ENCODE data around the gene AP1M2.

Gene AP1M2

GRCh38 chr19:10634430-10634829, 47.3 kb upstream of the AP1M2 start:
- no peaks in the 10 kb centered on the region for H4K20me1 ChIP-seq (ENCODE audit: low read depth, low read length)
- H3K36me3 ChIP-seq (ENCODE audit: low read length): no peaks in the 10 kb centered on the region
- H3K27me3 ChIP-seq (ENCODE audit: low read length): no peaks in the 10 kb centered on the region
- no peak overlapping the region for H3K4me2 ChIP-seq (ENCODE audit: low read depth, low read length, poor library complexity, severe bottlenecking)
- H2AFZ ChIP-seq (ENCODE audit: low read depth, low read length, severe bottlenecking): no peak overlapping the region
- TF ChIP-seq EZH2phosphoT487 (conservative IDR thresholded peaks at IDR 0.05; ENCODE audit: low read length) (no peak), CTCF (IDR thresholded peaks at IDR 0.05; ENCODE audit: insufficient read depth, low read length, poor library complexity, severe bottlenecking) (no peak)
- H3K9ac ChIP-seq (ENCODE audit: low read length): no peak overlapping the region
- no peak overlapping the region for H3K27ac ChIP-seq (ENCODE audit: low read depth, low read length)
- no peak overlapping the region for H3K4me3 ChIP-seq (ENCODE audit: insufficient read depth, low read length, poor library complexity, severe bottlenecking)
- H3F3A ChIP-seq (ENCODE audit: insufficient read depth): no peaks in the 10 kb centered on the region
- no peaks in the 10 kb centered on the region for H3K9me3 ChIP-seq (ENCODE audit: insufficient read depth, low read length)
- no peaks in the 10 kb centered on the region for H3K9me2 ChIP-seq (replicated peaks; ENCODE audit: insufficient read depth, low read length)
- no peaks in the 10 kb centered on the region for H3K79me2 ChIP-seq (ENCODE audit: insufficient read depth, low read length)

GRCh38 chr19:10631874-10632273, 44.8 kb upstream of the AP1M2 start:
- Histone ChIP-seq H2AFZ (ENCODE audit: low read depth, low read length, severe bottlenecking) (no peak overlapping the region), H3F3A (ENCODE audit: insufficient read depth) (no peaks in the 10 kb centered on the region), H3K9ac (ENCODE audit: low read length) (no peak overlapping the region), H3K27me3 (ENCODE audit: low read length) (no peaks in the 10 kb centered on the region), H3K79me2 (ENCODE audit: insufficient read depth, low read length) (no peaks in the 10 kb centered on the region), H4K20me1 (ENCODE audit: low read depth, low read length) (no peaks in the 10 kb centered on the region), H3K36me3 (ENCODE audit: low read length) (no peaks in the 10 kb centered on the region), H3K9me2 (replicated peaks; ENCODE audit: insufficient read depth, low read length) (no peaks in the 10 kb centered on the region), H3K9me3 (ENCODE audit: insufficient read depth, low read length) (no peaks in the 10 kb centered on the region), H3K4me3 (ENCODE audit: insufficient read depth, low read length, poor library complexity, severe bottlenecking) (no peak overlapping the region), H3K4me2 (ENCODE audit: low read depth, low read length, poor library complexity, severe bottlenecking) (no peak overlapping the region), H3K27ac (ENCODE audit: low read depth, low read length) (no peak overlapping the region)
- no peak for TF ChIP-seq EZH2phosphoT487 (conservative IDR thresholded peaks at IDR 0.05; ENCODE audit: low read length)
- no peak for TF ChIP-seq CTCF (IDR thresholded peaks at IDR 0.05; ENCODE audit: insufficient read depth, low read length, poor library complexity, severe bottlenecking)

- Histone ChIP-seq H3K9me2 (replicated peaks; ENCODE audit: insufficient read depth, low read length) (no peaks in the 10 kb centered on the region), H3K27ac (ENCODE audit: low read depth, low read length) (no peak overlapping the region), H3K4me2 (ENCODE audit: low read depth, low read length, poor library complexity, severe bottlenecking) (no peak overlapping the region), H3K4me3 (ENCODE audit: insufficient read depth, low read length, poor library complexity, severe bottlenecking) (no peak overlapping the region), H4K20me1 (ENCODE audit: low read depth, low read length) (no peaks in the 10 kb centered on the region), H3K27me3 (ENCODE audit: low read length) (no peaks in the 10 kb centered on the region), H3K9me3 (ENCODE audit: insufficient read depth, low read length) (no peaks in the 10 kb centered on the region), H3K9ac (ENCODE audit: low read length) (no peak overlapping the region), H3K79me2 (ENCODE audit: insufficient read depth, low read length) (no peaks in the 10 kb centered on the region), H3F3A (ENCODE audit: insufficient read depth) (no peaks in the 10 kb centered on the region), H3K36me3 (ENCODE audit: low read length) (no peaks in the 10 kb centered on the region), H2AFZ (ENCODE audit: low read depth, low read length, severe bottlenecking) (no peak overlapping the region)
- no peak for TF ChIP-seq EZH2phosphoT487 (conservative IDR thresholded peaks at IDR 0.05; ENCODE audit: low read length)
Measured at GRCh38 chr19:10625762-10626138, 38.6 kb upstream of the AP1M2 start.

DNA sequence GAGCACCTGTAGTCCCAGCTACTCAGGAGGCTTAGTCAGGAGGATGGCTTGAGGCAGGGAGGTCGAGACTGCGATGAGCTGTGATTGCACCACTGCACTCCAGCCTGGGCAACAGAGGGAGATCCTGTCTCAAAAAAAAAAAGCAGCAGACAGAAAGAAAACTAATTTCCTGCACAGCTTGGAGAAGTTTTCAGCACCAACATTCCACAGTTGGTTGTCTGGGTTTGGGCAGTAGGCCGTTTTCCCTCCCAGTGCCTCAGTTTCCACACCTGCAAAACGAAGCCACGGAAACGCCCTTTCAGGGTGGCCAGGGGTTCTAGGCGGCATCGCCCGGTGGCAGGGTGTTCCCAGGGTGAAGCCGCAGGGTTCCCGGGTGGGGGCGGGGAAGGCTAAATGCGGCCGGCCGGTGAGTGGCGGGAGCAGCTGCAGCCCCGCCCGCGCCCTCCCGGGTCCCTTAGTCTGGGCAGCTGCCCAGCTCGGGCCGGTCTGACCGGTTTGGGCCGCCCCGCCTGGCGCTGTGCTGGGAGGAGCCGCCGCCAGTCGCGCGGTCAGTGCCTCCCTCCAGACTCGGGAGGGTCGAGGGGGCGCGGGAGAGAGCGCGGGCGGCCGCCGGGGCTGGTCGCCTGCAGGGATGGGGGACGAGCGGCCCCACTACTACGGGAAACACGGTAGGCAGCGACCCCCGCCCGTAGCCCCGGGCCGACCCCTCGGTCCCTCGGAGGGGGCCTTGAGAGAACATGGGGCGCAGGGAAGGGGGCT, 38.1 kb upstream of the AP1M2 start, which contains the start of gene SLC44A2:
Gene SLC44A2 (plus strand): TSS at position 551 of the 759 bp plus-strand sequence. CDS start 81 bp downstream, at position 632.
- H2AFZ ChIP-seq (ENCODE audit: low read depth, low read length, severe bottlenecking): no peak within 1 kb of the TSS
- TF ChIP-seq CTCF (IDR thresholded peaks at IDR 0.05; ENCODE audit: insufficient read depth, low read length, poor library complexity, severe bottlenecking): no peak
- TF ChIP-seq EZH2phosphoT487 (conservative IDR thresholded peaks at IDR 0.05; ENCODE audit: low read length): no peak
- no peaks in the 10 kb centered on the region for H3K9me2 ChIP-seq (replicated peaks; ENCODE audit: insufficient read depth, low read length)
- H3K4me3 ChIP-seq (ENCODE audit: insufficient read depth, low read length, poor library complexity, severe bottlenecking): no peak within 1 kb of the TSS
- no peaks in the 10 kb centered on the region for H3F3A ChIP-seq (ENCODE audit: insufficient read depth)
- H3K9me3 ChIP-seq (ENCODE audit: insufficient read depth, low read length): no peaks in the 10 kb centered on the region
- no peak within 1 kb of the TSS for H3K4me2 ChIP-seq (ENCODE audit: low read depth, low read length, poor library complexity, severe bottlenecking)
- H3K9ac ChIP-seq (ENCODE audit: low read length): no peak within 1 kb of the TSS
- H3K36me3 ChIP-seq (ENCODE audit: low read length): no peaks in the 10 kb centered on the region
- H3K27me3 ChIP-seq (ENCODE audit: low read length): no peaks in the 10 kb centered on the region
- H3K27ac ChIP-seq (ENCODE audit: low read depth, low read length): no peak within 1 kb of the TSS
- H3K79me2 ChIP-seq (ENCODE audit: insufficient read depth, low read length): no peaks in the 10 kb centered on the region
- no peaks in the 10 kb centered on the region for H4K20me1 ChIP-seq (ENCODE audit: low read depth, low read length)

All from SU-DHL-6 (cell line).